K562 (cell line): Measurements from ENCODE around the gene ARHGEF7. TPM values are rescaled to one million over a fixed set of nuclear protein-coding genes. Genes with fewer than 3 reads are reported as not detected.

Experiments used
- ATAC-seq: fragments of 200-7000 bp; cut with Tn5 transposase; 3 replicates; pipeline ENCODE4 v1.9.1; 2020; ENCODE audit warnings: moderate library complexity
- BruUV-seq: library from RNA; stranded (reverse); fragments of 400-500 nt; replicated peaks from 2 replicates; lab custom pipeline; 2021; lab: Mats Ljungman, UMichigan
- CTCF ChIA-PET: fragments of 300-600 bp; formaldehyde crosslinking; extraction: SDS; loops from one replicate; lab custom pipeline; 2021; ENCODE audit warnings: low intra/inter-chr PET ratio; lab: Yijun Ruan, JAX
- POLR2A ChIA-PET: fragments of 300-600, 350-650 bp; sonication (Branson Sonifier 250); formaldehyde crosslinking; extraction: SDS; loops from one replicate; lab custom pipeline; 2021; ENCODE audit warnings: antibody characterized with exemption, inconsistent platforms; lab: Yijun Ruan, JAX
- DNase-seq, 4 experiments: peaks; one replicate each; pipeline versions ENCODE4 v3.0.0 to v3.0.0-alpha.2; 2011 to 2018; ENCODE audit warnings: low spot score in 3 of 4, mixed read lengths in 3 of 4; ENCODE audit errors: extremely low read depth in 1 of 4
- FAIRE-seq: peaks from 2 replicates; lab custom pipeline; 2011; peaks lifted over from hg19 to GRCh38; lab: Jason Lieb, UNC
- H2AFZ ChIP-seq: 2 replicates; pipeline ENCODE4 v1.6.0; 2011; ENCODE audit warnings: low read depth, low read length, control low read depth, inconsistent platforms
- H3K27ac ChIP-seq: fragments of 200-600 bp; 3 replicates; pipeline ENCODE4 v1.8.0; 2011; ENCODE audit warnings: low read depth, mild to moderate bottlenecking, control low read depth, inconsistent platforms, low read length, moderate library complexity, mixed read lengths; ENCODE audit errors: extremely low read depth
- H3K27me3 ChIP-seq, 2 experiments: fragments of 300-600 bp in 1 of 2; 2 replicates in 1 of 2; 3 replicates in 1 of 2; pipeline versions ENCODE4 v1.6.0 to v1.8.0; 2011; ENCODE audit warnings: inconsistent platforms in 2 of 2, low read length in 2 of 2, mild to moderate bottlenecking in 1 of 2, mixed read lengths in 1 of 2, moderate library complexity in 1 of 2; ENCODE audit not compliant: control insufficient read depth in 2 of 2, insufficient read depth in 2 of 2
- H3K36me3 ChIP-seq: fragments of 300-600 bp; 3 replicates; pipeline ENCODE4 v1.8.0; 2011; ENCODE audit warnings: mild to moderate bottlenecking, low read length, inconsistent platforms; ENCODE audit not compliant: control insufficient read depth, insufficient read depth
- H3K4me1 ChIP-seq, 2 experiments: fragments of 200-600 bp in 1 of 2; replicated peaks in 1 of 2; 2 replicates in 1 of 2; 3 replicates in 1 of 2; pipeline versions ENCODE4 v1.5.1 to v1.8.0; 2011; ENCODE audit warnings: inconsistent platforms in 2 of 2, low read length in 2 of 2, mild to moderate bottlenecking in 1 of 2, mixed read lengths in 1 of 2, moderate library complexity in 1 of 2; ENCODE audit not compliant: control insufficient read depth in 2 of 2, insufficient read depth in 2 of 2
- H3K4me2 ChIP-seq: 2 replicates; pipeline ENCODE4 v1.6.1; 2011; ENCODE audit warnings: low read length, control low read depth, inconsistent platforms, mixed read lengths; ENCODE audit not compliant: insufficient read depth
- H3K4me3 ChIP-seq: fragments of 200-600 bp; sonication (generic), shearing (Covaris generic); 2 replicates; pipeline ENCODE4 v1.5.1; 2016; ENCODE audit warnings: control low read depth, inconsistent platforms
- H3K79me2 ChIP-seq: fragments of 200-600 bp; 3 replicates; pipeline ENCODE4 v1.8.0; 2011; ENCODE audit warnings: low read length, inconsistent platforms; ENCODE audit not compliant: control insufficient read depth, insufficient read depth
- H3K9ac ChIP-seq, 2 experiments: 2 replicates each; pipeline versions ENCODE4 v1.6.0 to v1.6.1; 2011; ENCODE audit warnings: low read depth in 2 of 2, low read length in 2 of 2, control low read depth in 1 of 2, inconsistent platforms in 1 of 2, mild to moderate bottlenecking in 1 of 2, mixed read lengths in 1 of 2; ENCODE audit not compliant: insufficient read depth in 1 of 2
- H3K9me1 ChIP-seq: one replicate; pipeline ENCODE4 v1.6.0; 2011; ENCODE audit warnings: inconsistent platforms, mild to moderate bottlenecking, low read length, moderate library complexity; ENCODE audit not compliant: control insufficient read depth, insufficient read depth
- H3K9me3 ChIP-seq: replicated peaks from 2 replicates; pipeline ENCODE4 v1.5.1; 2011; ENCODE audit warnings: low read depth, low read length, inconsistent platforms; ENCODE audit not compliant: control insufficient read depth, insufficient read depth
- H4K20me1 ChIP-seq: replicated peaks from 2 replicates; pipeline ENCODE4 v1.6.1; 2011; ENCODE audit warnings: low read length, inconsistent platforms, mixed read lengths; ENCODE audit not compliant: control insufficient read depth, insufficient read depth
- ATF2 ChIP-seq: sonication (generic); formaldehyde crosslinking; IDR thresholded peaks from 2 replicates; pipeline ENCODE4 v1.8.1; 2022; ENCODE audit warnings: missing genetic modification reagents
- SOX6 ChIP-seq: fragments of 450-650 bp; IDR thresholded peaks from 2 replicates; pipeline ENCODE4 v1.6.1; 2014; ENCODE audit warnings: mild to moderate bottlenecking
- SREBF2 ChIP-seq: sonication (generic); formaldehyde crosslinking; IDR thresholded peaks from 2 replicates; pipeline ENCODE4 v1.4.0; 2020; ENCODE audit warnings: mild to moderate bottlenecking, missing genetic modification reagents
- WGBS: fragments of 100-300 bp; shearing (Covaris generic); methylation state at CpG from one replicate; pipeline ENCODE4 v1.1.6; 2016; ENCODE audit warnings: low coverage, mixed read lengths; ENCODE audit not compliant: insufficient coverage; ENCODE audit errors: missing lambda C conversion rate; 5-methylcytosine and 5-hydroxymethylcytosine counted together
- in situ Hi-C: fragments of 300-500 bp; cut with MboI; formaldehyde crosslinking; loops from 4 replicates; pipeline ENCODE4 v1.15.0; 2018; ENCODE audit warnings: inconsistent platforms, mixed read lengths
- intact Hi-C: fragments of 100-400 bp; cut with micrococcal nuclease; formaldehyde crosslinking; loops from 2 replicates; pipeline ENCODE4 v1.14.2; 2022
- polyA plus RNA-seq, 8 experiments: library from polyadenylated mRNA; depleted of rRNA in 4 of 8; stranded (reverse) in 5 of 8; unstranded in 3 of 8; fragments of >200 nt; fragmentation: Nextera tagmentation in 2 of 8; fragmentation: Illumina TruSeq in 1 of 8; extraction: Ambion mirVana in 2 of 8; extraction: Trizol in 1 of 8; gene quantifications; 2 replicates each; pipeline versions ENCODE4 v1.2.1 to v1.2.3, GENCODE V29; 2011 to 2014; ENCODE audit warnings: inconsistent platforms in 1 of 8, missing spikeins in 1 of 8
- total RNA-seq, 7 experiments: library from RNA; depleted of rRNA in 6 of 7; stranded (reverse); fragments of >200 nt in 6 of 7; fragmentation: Illumina TruSeq in 2 of 7; extraction: Trizol in 2 of 7; gene quantifications; 2 replicates each; pipeline versions ENCODE4 v1.2.1 to v1.2.3, GENCODE V29; 2011 to 2021; ENCODE audit warnings: low replicate concordance in 1 of 7

Gene ARHGEF7
- total and polyA plus RNA-seq, 9 of the 15 experiments (the other 6 are each of a cell fraction or from before 2014, with no cell fraction given), result 2.1 to 26.8 (median 17.5) TPM

- CTCF ChIA-PET, result no interaction called here
- intact Hi-C loops, result no loop called here
Measured at GRCh38 chr13:111166882-111167675, 52.0 kb downstream of the ARHGEF7 start.

More at GRCh38 chr13:111166882-111167675, 52.0 kb downstream of the ARHGEF7 start:
- TF ChIP-seq SREBF2 (CRISPR knock-in tag), result no peak
- no peak for TF ChIP-seq ATF2 (CRISPR knock-in tag)
- TF ChIP-seq SOX6, result 0 out of 2 replicates have a peak, but pooled peaks have one; percentile 19
- ATAC-seq (no peak), DNase-seq (no peak), FAIRE-seq (no peak)
- Histone ChIP-seq H3K4me2 (peak overlapping the region; percentile 18; the same call in 1 of the 2 replicates), H3K4me1 (peaks cover 0 to 5% of the 10 kb centered on the region in 2 experiments; a peak in 2 of 5 replicates), H3K9me3 (0 out of 2 replicates have a peak, but pooled peaks cover 2% of the 10 kb centered on the region), H3K36me3 (peaks cover 28% of the 10 kb centered on the region; the same call in 2 of the 3 replicates), H3K9ac (no peak overlapping the region), H3K27ac (no peak overlapping the region), H3K79me2 (peaks cover 74% of the 10 kb centered on the region), H2AFZ (no peak overlapping the region), H3K9me1 (no peaks in the 10 kb centered on the region), H4K20me1 (no peaks in the 10 kb centered on the region), H3K4me3 (no peak overlapping the region), H3K27me3 (no peaks in the 10 kb centered on the region)
- POLR2A ChIA-PET, result no interaction called here
- WGBS, result 60% methylated on average over 11 of the region's 11 CpGs
- BruUV-seq, result no TSS peak
- in situ Hi-C loops, result no loop called here
